GM23248 (cell line): ENCODE measurements around the gene CYP27C1.

ENCODE experiments used
- EZH2 ChIP-seq: fragments of 200-600 bp; sonication (generic); IDR thresholded peaks from 2 replicates; pipeline ENCODE4 v1.6.1; 2018; ENCODE audit warnings: antibody characterized with exemption, mild to moderate bottlenecking; ENCODE audit not compliant: insufficient read depth, poor library complexity, severe bottlenecking
- EZH2phosphoT487 ChIP-seq: fragments of 200-600 bp; sonication (generic); IDR thresholded peaks from 2 replicates; pipeline ENCODE4 v1.6.1; 2018; ENCODE audit warnings: antibody characterized with exemption, moderate library complexity, mild to moderate bottlenecking, low read depth; ENCODE audit not compliant: insufficient read depth

- TF ChIP-seq EZH2 (no peak), EZH2phosphoT487 (no peak)
These were observed 76.0 kb downstream of the CYP27C1 start for GRCh38 chr2:127143841-127144782.
